ENCODE data around the gene NOC4L. TPM values are rescaled to one million over a fixed set of nuclear protein-coding genes. Genes with fewer than 3 reads are reported as not detected.
A peak's percentile ranks its signal among the peaks of the same experiment; 100 is the strongest.
"Not testable (repeated sequence)": the region's sequence is repeated elsewhere in the genome, so short reads cannot be mapped to it uniquely, and the experiment has no call there.

NOC4L gene
- total and polyA plus RNA-seq, 12 donors, result 7.4 to 22.2 (median 9.5) TPM

DNA sequence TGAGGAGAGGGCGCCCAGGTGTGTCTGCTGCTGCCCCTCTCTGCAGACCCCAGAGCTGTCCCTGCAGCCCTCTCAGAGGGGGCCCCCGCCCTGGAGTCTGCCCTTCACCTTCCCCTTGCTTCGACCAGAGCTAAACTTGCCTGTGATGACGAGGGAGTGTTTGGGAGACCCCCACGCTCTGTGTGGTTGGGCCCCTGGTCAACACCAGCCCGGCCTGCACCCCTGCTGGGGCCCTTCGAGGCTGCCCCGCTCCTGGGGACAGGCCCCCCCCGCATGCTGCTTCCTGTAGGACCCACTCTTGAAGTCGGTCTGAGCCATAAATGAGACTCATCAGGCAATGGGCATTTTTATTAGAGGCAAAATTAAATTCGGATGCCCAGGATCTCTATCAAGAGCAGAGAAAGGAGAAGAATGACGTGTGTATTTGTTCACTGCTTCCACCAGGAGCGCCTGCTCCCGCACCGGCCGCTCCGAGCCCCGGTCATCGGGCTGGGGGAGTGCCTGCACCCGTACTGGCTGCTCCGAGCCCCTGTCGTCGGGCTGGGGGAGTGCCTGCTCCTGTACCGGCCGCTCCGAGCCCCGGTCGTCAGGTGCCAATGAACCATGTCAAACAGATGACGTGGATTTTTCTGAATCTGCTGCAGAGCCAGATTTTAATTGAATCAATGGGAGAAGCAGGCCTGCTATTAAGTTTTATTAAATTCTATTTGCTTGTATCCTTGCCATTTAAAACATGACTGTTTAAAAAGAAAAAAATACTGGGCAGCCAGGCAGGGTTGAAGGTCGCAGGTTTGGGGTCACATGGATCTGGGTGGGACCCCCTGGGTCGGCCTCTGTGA is 47.7 kb downstream of the NOC4L start:
- peaks cover 0 to 41% (median 9%) of the 10 kb centered on the region in 7 donors for H3K27me3 ChIP-seq

DNA sequence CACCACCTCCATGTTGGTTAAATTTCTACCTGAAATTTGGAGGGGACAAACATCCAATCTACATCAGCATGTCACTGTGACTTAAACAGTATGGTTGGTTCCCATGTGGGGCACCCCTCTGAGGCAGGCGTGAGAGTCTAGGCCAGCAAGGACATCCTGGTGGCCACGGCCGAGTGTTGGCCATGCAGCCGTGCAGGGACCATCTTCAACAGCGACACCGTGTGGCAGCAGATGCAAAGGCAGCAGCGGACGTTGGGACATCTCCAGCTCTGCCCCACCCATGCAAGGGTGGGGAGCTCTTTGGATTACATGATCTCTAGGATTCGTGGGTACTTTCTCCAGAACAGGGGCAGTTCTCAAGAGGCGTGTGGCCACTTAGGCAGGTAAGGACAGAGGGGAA is 49.8 kb downstream of the NOC4L start:
- no peaks in the 10 kb centered on the region for H3K36me3 ChIP-seq
- intact Hi-C loops (cut with DNase I), result no loop called here
- no peak overlapping the region for H3K27ac ChIP-seq
- H3K9me3 ChIP-seq, result peaks cover 0 to 14% (median 0%) of the 10 kb centered on the region in 11 donors
- H3K4me1 ChIP-seq, result peaks cover 3 to 17% (median 12%) of the 10 kb centered on the region in 9 donors
- H3K4me3 ChIP-seq, result no peak overlapping the region
- H3K27me3 ChIP-seq, result peaks cover 0 to 40% (median 17%) of the 10 kb centered on the region in 7 donors
- ATAC-seq, result no peak
- TF ChIP-seq, protein P1, sequence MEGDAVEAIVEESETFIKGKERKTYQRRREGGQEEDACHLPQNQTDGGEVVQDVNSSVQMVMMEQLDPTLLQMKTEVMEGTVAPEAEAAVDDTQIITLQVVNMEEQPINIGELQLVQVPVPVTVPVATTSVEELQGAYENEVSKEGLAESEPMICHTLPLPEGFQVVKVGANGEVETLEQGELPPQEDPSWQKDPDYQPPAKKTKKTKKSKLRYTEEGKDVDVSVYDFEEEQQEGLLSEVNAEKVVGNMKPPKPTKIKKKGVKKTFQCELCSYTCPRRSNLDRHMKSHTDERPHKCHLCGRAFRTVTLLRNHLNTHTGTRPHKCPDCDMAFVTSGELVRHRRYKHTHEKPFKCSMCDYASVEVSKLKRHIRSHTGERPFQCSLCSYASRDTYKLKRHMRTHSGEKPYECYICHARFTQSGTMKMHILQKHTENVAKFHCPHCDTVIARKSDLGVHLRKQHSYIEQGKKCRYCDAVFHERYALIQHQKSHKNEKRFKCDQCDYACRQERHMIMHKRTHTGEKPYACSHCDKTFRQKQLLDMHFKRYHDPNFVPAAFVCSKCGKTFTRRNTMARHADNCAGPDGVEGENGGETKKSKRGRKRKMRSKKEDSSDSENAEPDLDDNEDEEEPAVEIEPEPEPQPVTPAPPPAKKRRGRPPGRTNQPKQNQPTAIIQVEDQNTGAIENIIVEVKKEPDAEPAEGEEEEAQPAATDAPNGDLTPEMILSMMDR (IDR thresholded peaks at IDR 0.05), result peak in 2 of 9 donors; percentile 6 to 15
- no peak for DNase-seq
- WGBS, 2 donors, result 47 to 49% methylated on average over 10 of the region's 10 CpGs

More for the DNA sequence above, 47.7 kb downstream of the NOC4L start:
- Histone ChIP-seq H3K4me3 (no peak overlapping the region), H3K36me3 (no peaks in the 10 kb centered on the region), H3K4me1 (peaks cover 3 to 19% (median 13%) of the 10 kb centered on the region in 9 donors), H3K27ac (no peak overlapping the region), H3K9me3 (peaks cover 0 to 22% (median 0%) of the 10 kb centered on the region in 11 donors)
- intact Hi-C loops (cut with DNase I), result no loop called here
- TF ChIP-seq, protein P1 (IDR thresholded peaks at IDR 0.05), result no peak
- ATAC-seq (no peak), DNase-seq (no peak)
- 63 to 71% methylated on average over 31 of the region's 31 CpGs for WGBS, 2 donors

DNA sequence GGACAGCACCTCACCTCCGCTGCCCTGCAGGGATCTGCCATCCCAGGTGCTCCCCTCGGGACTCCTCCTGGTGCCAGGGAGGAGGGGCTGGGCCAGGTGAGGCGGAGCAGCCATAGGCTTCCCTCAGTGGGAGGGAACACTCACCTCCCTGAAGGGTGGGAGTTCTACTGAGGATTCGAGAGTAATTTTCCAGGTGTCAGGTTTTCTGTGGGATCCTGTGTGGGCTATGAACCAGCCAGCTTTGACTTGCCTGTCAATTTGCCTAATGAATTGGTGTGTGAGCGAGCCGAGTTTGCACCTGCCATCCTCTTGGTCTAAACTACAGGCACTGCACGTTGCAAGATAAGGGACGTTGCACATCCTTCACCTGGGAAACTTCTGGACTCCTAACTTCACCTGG is 50.3 kb downstream of the NOC4L start:
- Histone ChIP-seq H3K27ac (no peak overlapping the region), H3K4me3 (no peak overlapping the region), H3K36me3 (no peaks in the 10 kb centered on the region), H3K27me3 (peaks cover 0 to 45% (median 21%) of the 10 kb centered on the region in 7 donors), H3K9me3 (peaks cover 0 to 14% (median 0%) of the 10 kb centered on the region in 11 donors), H3K4me1 (peaks cover 3 to 13% (median 9%) of the 10 kb centered on the region in 9 donors)
- WGBS, 2 donors, result 77 to 87% methylated on average over 8 of the region's 8 CpGs
- intact Hi-C loops (cut with DNase I), result no loop called here
- DNase-seq (no peak), ATAC-seq (no peak)
- TF ChIP-seq, protein P1 (IDR thresholded peaks at IDR 0.05), result no peak

DNA sequence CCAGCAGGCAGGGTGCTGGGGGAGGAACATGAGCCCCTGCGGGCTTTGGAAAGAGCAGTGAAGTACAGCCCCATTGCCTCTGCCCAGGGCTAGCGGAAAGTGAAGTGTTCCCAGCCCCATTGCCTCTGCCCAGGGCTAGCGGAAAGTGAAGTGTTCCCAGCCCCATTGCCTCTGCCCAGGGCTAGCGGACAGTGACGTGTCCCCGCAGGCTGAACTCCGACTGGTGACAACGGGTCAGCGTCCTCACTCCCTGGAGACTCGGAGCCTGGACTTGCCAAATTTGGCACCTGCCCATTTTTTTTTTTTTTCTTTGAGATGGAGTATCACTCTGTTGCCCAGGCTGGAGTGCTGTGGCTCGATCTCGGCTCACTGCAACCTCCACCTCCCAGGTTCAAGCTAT is 51.0 kb downstream of the NOC4L start:
- H3K4me1 ChIP-seq; H3K36me3 ChIP-seq; H3K4me3 ChIP-seq; H3K27ac ChIP-seq; DNase-seq; ATAC-seq; intact Hi-C loops (cut with DNase I): not testable (repeated sequence)
- H3K27me3 ChIP-seq, result peaks cover 0 to 46% (median 21%) of the 10 kb centered on the region in 7 donors
- WGBS, 2 donors, result 59 to 69% methylated on average over 12 of the region's 12 CpGs
- peaks cover 0 to 14% (median 0%) of the 10 kb centered on the region in 11 donors for H3K9me3 ChIP-seq
